HCEC 1CT (cell line): ENCODE data around the gene AGAP1.
A peak's percentile ranks its signal among the peaks of the same experiment; 100 is the strongest.

Source experiments
- DNase-seq: peaks from one replicate; pipeline ENCODE4 v3.0.0-alpha.2; 2017

Gene AGAP1

GRCh38 chr2:235489897-235490296 is 3.9 kb upstream of the AGAP1 start:
- DNase-seq: no peak

DNA sequence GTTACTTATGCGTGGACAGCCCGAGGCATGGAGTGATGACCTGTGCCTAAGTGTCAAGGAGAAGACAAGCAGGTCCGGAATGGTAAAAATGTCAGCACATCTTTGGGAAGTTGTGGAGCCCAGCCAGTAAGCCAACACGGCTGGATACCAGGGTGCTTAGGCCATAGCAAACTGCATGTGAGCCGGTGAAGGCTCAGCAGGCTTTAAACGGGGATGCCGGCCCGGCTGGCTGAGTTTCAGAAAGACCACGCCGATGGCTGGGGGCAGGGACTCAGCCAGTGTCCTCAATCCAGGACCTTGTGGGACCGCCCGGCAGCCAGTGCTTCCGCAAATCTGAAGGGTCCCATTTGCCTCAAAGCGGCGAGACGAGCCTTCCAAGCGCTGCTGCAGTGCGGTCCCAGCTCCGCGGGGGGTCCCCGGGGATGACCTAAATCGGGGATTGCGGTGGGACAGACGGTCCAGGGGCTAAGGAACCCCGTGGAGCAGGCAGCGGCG is 946 bp upstream of the AGAP1 start:
- no peak for DNase-seq

GRCh38 chr2:235493402-235493774 is 455 bp upstream of the AGAP1 start:
- DNase-seq: no peak

- peak; percentile 37 for DNase-seq
These were observed 1.0 kb downstream of the AGAP1 start for GRCh38 chr2:235494716-235495372.

GRCh38 chr2:235495373-235496238 is 1.8 kb downstream of the AGAP1 start:
- DNase-seq: no peak

GRCh38 chr2:235496239-235496621 is 2.4 kb downstream of the AGAP1 start:
- no peak for DNase-seq

- no peak for DNase-seq
These were observed 3.3 kb downstream of the AGAP1 start for GRCh38 chr2:235497096-235497495.

DNA sequence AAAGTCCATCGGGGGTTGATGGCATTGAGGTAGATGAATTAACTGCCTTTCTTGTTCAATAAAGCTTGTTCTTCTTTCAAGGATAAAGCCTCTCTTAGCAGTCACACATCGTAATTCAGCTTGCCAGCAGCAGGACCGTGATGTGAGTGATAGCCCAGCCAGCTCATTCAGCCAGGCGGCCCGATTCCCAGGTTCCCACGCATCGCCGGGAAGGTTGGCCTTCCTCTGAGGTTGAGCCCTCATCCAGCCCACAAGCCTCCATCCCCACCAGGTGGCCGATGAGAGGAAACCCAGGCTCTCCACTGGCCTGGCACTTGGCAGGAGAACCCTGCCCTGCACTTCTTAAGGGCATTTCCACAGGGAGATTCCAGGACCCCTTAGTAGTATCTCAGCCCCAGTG is 4.7 kb downstream of the AGAP1 start:
- no peak for DNase-seq

GRCh38 chr2:235498946-235499812 is 5.3 kb downstream of the AGAP1 start:
- no peak for DNase-seq

GRCh38 chr2:235500110-235500760 is 6.4 kb downstream of the AGAP1 start:
- no peak for DNase-seq

- peak; percentile 64 for DNase-seq
These were observed 7.2 kb downstream of the AGAP1 start for GRCh38 chr2:235500761-235501672.

DNA sequence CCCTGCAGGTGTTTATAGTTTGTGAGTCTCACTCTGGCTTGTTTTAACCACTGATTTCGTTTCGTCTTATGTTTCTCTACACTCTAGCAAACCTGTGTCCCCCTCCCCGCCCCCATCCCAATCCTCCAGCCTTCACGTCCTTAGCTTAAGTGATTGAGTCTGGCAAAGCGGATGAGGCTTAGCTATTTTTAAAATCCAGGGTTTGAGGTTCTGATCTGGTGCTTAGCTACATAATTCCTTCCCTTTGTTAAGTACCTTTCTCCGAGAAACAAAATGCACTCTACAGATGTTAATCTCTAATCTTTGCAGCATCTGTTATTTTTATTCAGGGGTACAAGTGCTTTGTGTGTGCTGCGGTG is 7.8 kb downstream of the AGAP1 start:
- no peak for DNase-seq

DNA sequence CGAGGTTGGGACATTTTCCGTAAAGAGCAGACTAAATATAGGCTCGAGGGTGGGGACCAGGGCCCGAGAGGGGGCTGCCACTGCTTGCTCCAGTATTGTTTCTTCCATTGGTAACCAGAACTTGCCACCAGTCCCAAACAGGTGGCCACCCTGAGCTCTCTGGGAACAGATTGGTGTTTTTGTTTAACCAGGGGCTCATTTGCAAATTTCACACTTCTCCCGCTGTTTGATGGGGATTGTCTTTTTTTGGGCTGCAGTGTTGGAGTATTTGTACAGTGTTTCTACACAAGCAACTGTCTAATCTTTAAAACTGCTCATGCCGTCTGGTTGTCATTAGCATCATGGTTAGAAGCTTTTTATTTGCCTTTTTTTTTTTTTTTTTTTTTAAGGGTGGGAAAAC is 8.5 kb downstream of the AGAP1 start:
- no peak for DNase-seq

- no peak for DNase-seq
These were observed 10.8 kb downstream of the AGAP1 start for GRCh38 chr2:235504441-235505180.

- DNase-seq: no peak
These were observed 11.4 kb downstream of the AGAP1 start for GRCh38 chr2:235505181-235505741.

DNA sequence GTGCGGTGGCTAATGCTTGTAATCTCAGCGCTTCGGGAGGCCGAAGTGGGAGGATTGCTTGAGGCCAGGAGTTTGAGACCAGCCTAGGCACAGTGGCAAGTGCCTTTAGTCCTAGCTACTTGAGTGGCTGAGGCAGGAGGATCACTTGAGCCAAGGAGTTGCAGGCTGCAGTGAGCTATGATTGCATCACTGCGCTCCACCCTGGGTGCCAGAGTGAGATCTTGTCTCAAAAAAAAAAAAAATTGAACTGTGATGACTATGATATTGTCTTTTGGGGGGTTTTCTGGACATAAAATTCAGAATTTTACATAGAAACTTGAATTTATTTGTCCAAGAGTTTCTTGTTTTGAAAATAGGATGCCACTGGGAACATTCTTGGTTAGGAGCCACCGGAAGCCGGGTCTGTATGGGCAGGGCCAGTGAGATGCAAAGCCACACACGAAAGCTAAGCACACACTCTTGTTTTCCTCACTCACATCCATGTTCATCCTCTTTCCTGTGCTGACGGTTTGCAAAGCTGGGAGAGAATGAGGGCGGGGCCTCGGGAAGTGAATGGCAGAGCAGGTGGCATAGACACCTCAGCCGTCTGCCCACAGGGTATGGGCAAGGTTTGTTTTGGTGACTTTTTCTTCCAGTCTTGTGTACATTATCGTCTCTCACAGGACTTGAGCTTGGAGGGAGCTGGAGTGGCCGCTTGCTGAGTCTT is 12.6 kb downstream of the AGAP1 start:
- DNase-seq: no peak

GRCh38 chr2:235506997-235507615 is 13.3 kb downstream of the AGAP1 start:
- no peak for DNase-seq

DNA sequence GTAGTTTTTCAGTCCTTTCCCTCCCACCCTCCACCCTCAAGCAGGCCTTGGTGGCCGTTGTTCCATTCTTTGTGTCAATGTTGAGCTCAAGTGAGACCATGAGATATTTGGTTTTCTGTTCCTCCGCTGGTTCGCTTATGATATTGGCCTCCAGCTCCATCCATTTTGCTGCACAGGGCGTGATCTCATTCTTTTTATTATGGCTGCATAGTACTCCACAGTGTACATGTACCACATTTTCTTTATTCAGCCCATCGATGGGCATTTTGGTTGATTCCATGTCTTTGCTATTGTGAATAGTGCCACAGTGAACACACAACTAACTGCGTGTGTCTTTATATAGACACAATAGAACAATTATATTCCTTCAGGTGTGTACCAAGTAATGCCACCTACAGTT is 14.1 kb downstream of the AGAP1 start:
- DNase-seq: no peak

DNA sequence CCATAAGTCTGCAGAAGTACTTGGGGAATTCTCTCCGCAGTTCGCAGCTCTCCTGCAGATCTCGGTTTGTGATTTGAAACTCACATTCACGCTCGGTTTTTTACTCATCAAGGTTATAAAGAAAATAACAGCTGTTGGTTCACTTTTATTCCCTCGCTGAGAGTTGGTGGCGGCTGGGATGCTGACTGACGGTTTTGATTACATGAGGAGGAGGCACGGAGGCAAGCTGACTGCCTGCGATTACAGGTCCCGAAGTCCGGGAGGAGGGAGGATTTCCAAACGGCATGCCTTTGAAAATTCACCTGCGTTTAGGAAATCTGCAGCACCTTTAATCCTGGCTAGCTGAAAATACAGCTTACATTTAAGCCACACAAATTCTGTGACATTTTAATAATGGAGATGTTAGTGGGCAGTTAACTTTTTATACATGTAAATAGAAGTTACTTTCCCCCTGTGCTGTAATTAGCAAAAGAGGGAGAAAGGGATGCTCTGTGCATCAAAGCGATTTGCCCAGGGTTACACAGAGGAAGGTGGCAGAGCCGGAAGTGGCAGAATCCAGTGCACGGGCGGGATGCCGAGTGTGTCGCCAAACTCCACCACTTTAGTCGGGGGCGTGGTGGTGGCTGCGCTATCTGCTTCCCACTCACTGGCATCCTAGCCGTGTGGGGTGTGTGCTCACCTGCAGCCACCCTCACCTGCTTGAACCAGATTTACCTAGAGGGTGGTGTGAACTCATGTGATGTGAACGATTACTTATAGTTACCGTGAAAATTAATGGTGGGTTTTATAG is 14.7 kb downstream of the AGAP1 start:
- no peak for DNase-seq
